GM10266 (cell line): ENCODE data around the gene NCAM2.

Source experiments
- DNase-seq: peaks from one replicate; pipeline ENCODE4 v3.0.0; 2012; ENCODE audit errors: extremely low spot score
- TF ChIP-seq, protein P1 (sequence below): IDR thresholded peaks from 2 replicates; pipeline ENCODE4 v1.5.1; 2012; ENCODE audit warnings: mild to moderate bottlenecking, low read depth; ENCODE audit not compliant: control insufficient read depth, insufficient read depth; ENCODE audit errors: missing control alignments

The NCAM2 gene

DNA sequence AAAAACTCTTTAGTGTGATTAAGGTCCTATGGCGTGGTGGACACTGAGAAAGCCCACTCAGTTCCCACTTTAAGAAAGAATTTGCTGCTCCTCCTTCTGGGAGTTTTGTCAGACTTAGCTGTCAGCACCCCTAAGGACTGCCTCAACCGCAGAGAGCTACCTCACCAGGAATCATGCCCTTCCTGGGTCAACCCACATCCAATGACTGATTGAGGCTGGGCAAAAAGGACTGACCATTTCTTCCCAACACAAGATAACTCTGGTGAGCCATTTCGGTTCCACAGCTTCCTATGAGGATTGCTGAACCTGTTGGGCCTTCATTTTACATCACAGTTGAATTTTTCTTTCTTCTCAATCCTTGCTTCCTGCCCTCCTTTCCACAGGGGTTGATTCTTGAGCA, 197.9 kb downstream of the NCAM2 start:
- TF ChIP-seq, protein P1, sequence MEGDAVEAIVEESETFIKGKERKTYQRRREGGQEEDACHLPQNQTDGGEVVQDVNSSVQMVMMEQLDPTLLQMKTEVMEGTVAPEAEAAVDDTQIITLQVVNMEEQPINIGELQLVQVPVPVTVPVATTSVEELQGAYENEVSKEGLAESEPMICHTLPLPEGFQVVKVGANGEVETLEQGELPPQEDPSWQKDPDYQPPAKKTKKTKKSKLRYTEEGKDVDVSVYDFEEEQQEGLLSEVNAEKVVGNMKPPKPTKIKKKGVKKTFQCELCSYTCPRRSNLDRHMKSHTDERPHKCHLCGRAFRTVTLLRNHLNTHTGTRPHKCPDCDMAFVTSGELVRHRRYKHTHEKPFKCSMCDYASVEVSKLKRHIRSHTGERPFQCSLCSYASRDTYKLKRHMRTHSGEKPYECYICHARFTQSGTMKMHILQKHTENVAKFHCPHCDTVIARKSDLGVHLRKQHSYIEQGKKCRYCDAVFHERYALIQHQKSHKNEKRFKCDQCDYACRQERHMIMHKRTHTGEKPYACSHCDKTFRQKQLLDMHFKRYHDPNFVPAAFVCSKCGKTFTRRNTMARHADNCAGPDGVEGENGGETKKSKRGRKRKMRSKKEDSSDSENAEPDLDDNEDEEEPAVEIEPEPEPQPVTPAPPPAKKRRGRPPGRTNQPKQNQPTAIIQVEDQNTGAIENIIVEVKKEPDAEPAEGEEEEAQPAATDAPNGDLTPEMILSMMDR = no peak
- DNase-seq = no peak

DNA sequence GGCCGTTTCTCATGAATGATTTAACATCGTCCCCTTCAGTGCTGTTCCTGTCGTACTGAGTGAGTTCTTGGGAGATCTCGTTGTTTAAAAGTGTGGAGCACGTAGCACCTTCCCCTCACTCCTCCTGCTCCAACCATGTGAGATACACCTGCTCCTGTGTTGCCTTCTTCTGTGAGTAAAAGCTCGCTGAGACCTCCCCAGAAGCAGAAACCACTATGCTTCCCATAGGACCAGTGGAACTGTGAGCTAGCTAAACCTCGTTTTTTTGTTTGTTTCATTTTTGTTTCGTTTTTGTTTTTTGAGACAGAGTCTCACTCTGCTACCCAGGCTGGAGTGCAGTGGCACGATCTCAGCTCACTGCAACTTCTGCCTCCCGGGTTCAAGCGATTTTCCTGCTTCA, 198.6 kb downstream of the NCAM2 start:
- TF ChIP-seq, protein P1 = no peak
- DNase-seq = no peak

DNA sequence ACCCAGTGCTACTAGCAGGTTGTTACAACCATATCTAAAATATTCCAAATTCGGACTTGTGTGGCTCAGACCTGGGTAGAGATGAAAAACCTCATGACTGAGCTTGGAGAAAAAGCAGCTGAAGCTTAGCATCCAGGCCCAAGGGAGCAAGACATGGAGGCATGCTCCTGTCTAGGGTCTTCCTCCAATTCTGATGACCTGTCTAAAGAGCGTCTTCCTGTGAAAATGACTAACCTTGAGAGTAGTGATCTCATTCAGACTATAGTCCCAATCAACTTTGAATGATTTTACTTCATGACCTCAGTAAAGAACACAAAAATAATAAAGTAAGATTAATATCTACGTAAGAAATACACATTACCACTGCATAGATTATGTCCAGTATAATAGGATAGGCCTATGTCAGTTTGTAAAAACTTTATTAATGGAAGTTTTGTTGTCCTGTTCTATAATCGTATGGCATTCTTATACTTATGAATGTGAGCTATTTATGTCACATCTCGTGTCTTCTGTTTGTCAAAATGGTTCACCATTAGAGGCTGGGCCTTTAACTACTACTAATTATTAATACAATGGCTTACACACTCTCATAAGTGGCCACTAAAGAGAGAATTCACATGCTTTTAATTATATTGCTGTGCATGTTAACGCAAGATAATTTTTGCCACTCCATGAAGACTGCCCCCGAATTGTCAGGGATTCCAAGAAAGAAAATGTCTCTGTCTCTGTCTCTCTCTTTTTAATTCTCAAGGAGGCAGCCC, 201.3 kb downstream of the NCAM2 start:
- TF ChIP-seq, protein P1 = no peak
- no peak for DNase-seq

DNA sequence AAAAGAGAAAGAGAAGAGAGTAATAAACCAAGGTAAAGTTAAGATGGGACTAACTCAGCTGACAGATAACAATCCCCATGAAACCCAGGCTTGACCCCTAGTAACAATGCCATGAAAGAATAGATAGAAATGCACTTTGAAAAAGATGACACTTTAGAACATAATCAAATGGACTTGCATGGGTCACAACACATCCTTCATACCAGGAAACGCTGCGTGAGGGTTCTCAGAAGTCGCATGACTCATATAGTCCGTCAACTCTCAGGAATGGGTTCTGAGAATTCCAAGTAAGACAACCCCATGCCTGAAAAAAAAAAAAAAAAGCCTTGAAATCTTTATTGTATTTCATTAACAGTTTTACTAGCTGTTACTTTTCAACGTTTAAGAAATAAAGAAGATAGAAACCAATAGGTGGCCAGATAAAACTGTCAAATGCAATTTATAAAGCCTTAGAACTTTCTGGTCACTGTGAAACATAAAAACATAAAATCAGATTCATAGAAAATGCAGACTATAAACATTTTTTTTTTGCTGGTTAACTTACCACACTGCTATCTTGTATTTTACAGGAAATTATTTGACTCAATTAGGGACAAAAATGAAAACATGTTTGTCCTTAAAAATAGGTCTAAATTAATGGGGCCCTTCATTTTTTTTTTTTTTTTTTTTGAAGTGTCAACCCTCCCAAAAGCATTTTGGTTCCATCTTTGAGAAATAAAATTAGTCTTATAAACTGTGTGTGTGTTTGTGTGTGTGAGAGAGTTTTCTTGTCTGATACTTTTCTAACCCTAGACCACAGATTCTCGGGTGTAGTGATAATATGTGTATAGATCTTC, 202.1 kb downstream of the NCAM2 start:
- no peak for DNase-seq
- TF ChIP-seq, protein P1 = no peak

DNA sequence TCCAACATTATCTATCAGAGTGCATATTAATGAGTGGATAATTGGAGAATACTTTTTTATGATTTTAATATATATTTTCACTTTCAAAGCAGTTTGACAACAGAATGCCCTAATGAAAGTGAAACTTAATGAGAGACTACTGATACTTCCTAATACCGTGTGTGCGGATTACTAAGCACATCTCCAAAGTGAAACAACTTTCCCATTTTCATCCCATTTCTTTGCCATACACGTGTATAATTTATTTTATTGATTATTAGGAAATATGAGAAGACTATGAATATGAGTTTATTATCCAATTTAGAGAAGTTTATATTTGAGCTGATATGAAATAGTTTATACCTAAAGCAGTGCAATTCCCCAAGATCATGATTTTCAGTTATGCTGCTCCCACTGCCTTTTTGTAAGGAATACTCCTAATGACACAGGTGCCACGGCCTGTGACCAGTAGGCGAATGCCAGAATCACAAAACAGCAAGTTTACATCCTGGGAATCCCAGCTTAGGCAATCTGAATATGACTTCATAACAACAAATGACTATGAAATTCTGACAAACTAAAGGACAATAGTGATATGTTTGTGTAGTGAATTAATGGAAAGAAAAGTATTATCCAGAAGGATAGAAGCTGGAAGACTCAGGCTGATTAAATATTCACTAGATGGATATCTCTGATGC, 202.9 kb downstream of the NCAM2 start:
- no peak for DNase-seq

DNA sequence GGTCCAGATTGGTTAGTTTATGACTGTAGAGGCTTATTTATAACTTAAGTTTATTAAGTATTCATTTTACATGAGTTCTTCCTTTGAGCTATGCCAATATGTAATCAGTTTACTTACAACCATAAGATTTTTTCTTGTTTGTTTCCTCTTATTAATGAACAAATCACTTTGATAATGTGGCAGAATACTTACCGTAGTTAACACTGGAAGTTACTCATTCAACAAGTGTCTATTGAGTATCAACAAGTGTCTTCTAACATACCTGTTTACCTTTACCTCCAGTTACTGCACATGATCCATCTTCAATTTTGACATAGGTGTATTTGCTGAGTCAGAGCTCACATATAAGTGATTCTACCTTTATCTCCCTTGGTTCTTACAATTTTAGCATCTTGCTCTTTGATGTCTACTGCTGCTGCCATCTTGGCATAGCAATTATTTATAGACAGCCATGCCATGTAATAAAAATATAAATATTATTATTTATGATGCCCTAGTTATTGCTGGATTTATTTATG, 205.7 kb downstream of the NCAM2 start:
- TF ChIP-seq, protein P1 = no peak
- DNase-seq = no peak

More for the DNA sequence above, 202.9 kb downstream of the NCAM2 start:
- TF ChIP-seq, protein P1 = no peak
